ENCODE results near the gene ASPSCR1. TPM values are rescaled to one million over a fixed set of nuclear protein-coding genes. Genes with fewer than 3 reads are reported as not detected.

Gene ASPSCR1
- total and polyA plus RNA-seq, 2 of the 13 experiments (the other 11 are each of a cell fraction or from before 2014, with no cell fraction given) = 274 to 314 TPM

DNA sequence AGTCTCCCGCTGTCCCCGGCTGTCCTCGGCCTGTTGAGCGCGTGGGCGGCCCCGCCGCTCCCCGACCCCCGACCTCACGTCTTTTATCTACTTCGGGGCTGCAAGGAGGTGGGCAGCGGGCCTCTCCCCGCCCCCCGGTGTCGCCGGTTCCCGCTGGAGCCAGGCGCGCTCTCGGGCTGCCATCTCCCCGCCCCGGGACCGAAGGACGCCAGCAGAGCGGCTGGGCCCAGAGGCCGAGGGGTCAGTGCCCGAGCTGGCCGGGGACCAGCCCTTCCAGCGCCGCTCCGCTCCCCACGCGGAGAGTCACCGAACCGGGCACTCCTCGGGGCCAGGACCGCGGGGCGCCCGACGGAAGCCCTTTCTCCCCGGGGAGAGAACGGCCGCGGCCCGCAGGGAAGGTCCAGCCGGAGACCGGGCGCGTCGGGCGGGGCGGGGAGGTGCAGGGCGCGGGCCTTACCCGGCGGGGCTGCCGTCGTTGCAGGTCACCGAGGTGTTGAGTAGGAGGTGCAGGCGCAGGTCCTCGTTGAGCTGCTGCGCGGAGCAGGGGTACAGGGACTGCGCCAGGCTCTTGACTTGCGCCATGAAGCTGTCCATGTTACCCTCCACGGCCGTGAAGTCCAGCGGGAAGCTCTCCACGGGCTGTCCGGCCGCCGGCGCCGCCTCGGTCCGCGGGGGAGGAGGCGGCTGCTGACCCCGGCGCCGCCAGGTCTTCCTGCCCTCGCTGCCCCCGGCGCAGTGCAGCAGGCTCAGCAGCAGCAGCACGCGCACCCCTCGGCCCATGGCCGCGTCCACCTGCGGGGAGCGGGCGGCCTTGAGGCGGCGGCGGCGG is 17.1 kb upstream of the ASPSCR1 start (continued):
- TF ChIP-seq HOXD1 (CRISPR knock-in tag; IDR thresholded peaks at IDR 0.05) = peak; percentile 48; the same call in 1 of the 2 replicates
- TF ChIP-seq SP4 (CRISPR knock-in tag; IDR thresholded peaks at IDR 0.05) = peak; percentile 51; the same call in 1 of the 2 replicates
- TF ChIP-seq SRSF9 (IDR thresholded peaks at IDR 0.05; ENCODE audit: borderline replicate concordance, insufficient read depth, low read depth, low read length, poor library complexity, severe bottlenecking) = no peak
- 0 out of 2 replicates have a peak, but pooled peaks have one; percentile 69 for TF ChIP-seq BORCS8-MEF2B (CRISPR knock-in tag; IDR thresholded peaks at IDR 0.05)
- 0 out of 2 replicates have a peak, but pooled peaks have one; percentile 13 for TF ChIP-seq ZNF747 (CRISPR knock-in tag; IDR thresholded peaks at IDR 0.05; ENCODE audit: borderline replicate concordance)
- TF ChIP-seq GTF2F1 (IDR thresholded peaks at IDR 0.05; ENCODE audit: low read length) = no peak
- no peak for TF ChIP-seq MAZ (IDR thresholded peaks at IDR 0.05; ENCODE audit: borderline replicate concordance, low read depth, low read length)
- no peak for TF ChIP-seq MAZ (CRISPR knock-in tag; IDR thresholded peaks at IDR 0.05; ENCODE audit: low read depth)
- no peak for TF ChIP-seq NR3C1 (CRISPR knock-in tag; IDR thresholded peaks at IDR 0.05)
- TF ChIP-seq ZNF772 (CRISPR knock-in tag; IDR thresholded peaks at IDR 0.05) = peak; percentile 62; the same call in 1 of the 2 replicates
- peak; percentile 81; the same call in 1 of the 2 replicates for TF ChIP-seq ZNF33B (CRISPR knock-in tag; IDR thresholded peaks at IDR 0.05)
- TF ChIP-seq HIVEP1 (CRISPR knock-in tag; IDR thresholded peaks at IDR 0.05) = peak; percentile 16; the same call in 1 of the 2 replicates
- TF ChIP-seq POLR2G (IDR thresholded peaks at IDR 0.05; ENCODE audit: low read depth, low read length) = peak; percentile 40
- peak; percentile 51; the same call in 1 of the 2 replicates for TF ChIP-seq ZNF776 (CRISPR knock-in tag; IDR thresholded peaks at IDR 0.05)
- TF ChIP-seq, protein P1, sequence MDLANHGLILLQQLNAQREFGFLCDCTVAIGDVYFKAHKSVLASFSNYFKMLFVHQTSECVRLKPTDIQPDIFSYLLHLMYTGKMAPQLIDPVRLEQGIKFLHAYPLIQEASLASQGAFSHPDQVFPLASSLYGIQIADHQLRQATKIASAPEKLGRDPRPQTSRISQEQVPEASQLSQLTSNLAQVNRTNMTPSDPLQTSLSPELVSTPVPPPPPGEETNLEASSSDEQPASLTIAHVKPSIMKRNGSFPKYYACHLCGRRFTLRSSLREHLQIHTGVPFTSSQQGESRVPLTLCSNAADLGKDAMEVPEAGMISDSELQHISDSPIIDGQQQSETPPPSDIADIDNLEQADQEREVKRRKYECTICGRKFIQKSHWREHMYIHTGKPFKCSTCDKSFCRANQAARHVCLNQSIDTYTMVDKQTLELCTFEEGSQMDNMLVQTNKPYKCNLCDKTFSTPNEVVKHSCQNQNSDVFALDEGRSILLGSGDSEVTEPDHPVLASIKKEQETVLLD (CRISPR knock-in tag; IDR thresholded peaks at IDR 0.05; ENCODE audit: low read depth) = no peak
- TF ChIP-seq, protein P2, sequence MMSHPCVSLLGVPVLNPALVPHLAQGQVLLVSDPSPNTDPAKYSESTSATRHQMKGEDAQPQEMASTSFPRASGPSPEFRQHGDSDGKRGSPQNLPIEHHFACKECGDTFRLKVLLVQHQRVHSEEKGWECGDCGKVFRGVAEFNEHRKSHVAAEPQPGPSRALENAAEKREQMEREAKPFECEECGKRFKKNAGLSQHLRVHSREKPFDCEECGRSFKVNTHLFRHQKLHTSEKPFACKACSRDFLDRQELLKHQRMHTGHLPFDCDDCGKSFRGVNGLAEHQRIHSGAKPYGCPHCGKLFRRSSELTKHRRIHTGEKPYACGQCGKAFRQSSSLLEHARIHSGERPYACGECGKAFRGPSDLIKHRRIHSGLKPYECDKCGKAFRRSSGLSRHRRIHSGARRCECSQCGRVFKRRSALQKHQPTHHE (CRISPR knock-in tag; IDR thresholded peaks at IDR 0.05; ENCODE audit: borderline replicate concordance) = peak; percentile 43
- TF ChIP-seq MAFG (CRISPR knock-in tag; IDR thresholded peaks at IDR 0.05) = no peak
- TF ChIP-seq AGO2 (optimal IDR thresholded peaks at IDR 0.05; ENCODE audit: low read depth, low read length) = peak; percentile 100
- 0 out of 2 replicates have a peak, but pooled peaks have one; percentile 52 for TF ChIP-seq KLF12 (CRISPR knock-in tag; IDR thresholded peaks at IDR 0.05; ENCODE audit: borderline replicate concordance)
- peak; percentile 70; the same call in 1 of the 2 replicates for TF ChIP-seq ZNF44 (CRISPR knock-in tag; IDR thresholded peaks at IDR 0.05)
- TF ChIP-seq ZNF292 (CRISPR knock-in tag; IDR thresholded peaks at IDR 0.05; ENCODE audit: borderline replicate concordance, low read depth) = no peak
- 0 out of 2 replicates have a peak, but pooled peaks have one; percentile 20 for TF ChIP-seq ZNF552 (CRISPR knock-in tag; IDR thresholded peaks at IDR 0.05; ENCODE audit: borderline replicate concordance)
- 0 out of 2 replicates have a peak, but pooled peaks have one; percentile 69 for TF ChIP-seq MTF2 (CRISPR knock-in tag; IDR thresholded peaks at IDR 0.05; ENCODE audit: borderline replicate concordance)
- no peak for TF ChIP-seq TOE1 (CRISPR knock-in tag; IDR thresholded peaks at IDR 0.05)
- TF ChIP-seq HNRNPLL (IDR thresholded peaks at IDR 0.05; ENCODE audit: low read depth, low read length, poor library complexity, severe bottlenecking) = peak; percentile 25
- 0 out of 2 replicates have a peak, but pooled peaks have one; percentile 3 for TF ChIP-seq ZNF761 (CRISPR knock-in tag; conservative IDR thresholded peaks at IDR 0.05)
- 0 out of 2 replicates have a peak, but pooled peaks have one; percentile 33 for TF ChIP-seq WIZ (CRISPR knock-in tag; IDR thresholded peaks at IDR 0.05)
